MM.1S (cell line): ENCODE data around the gene ZC3H7B.

Experiments
- DNase-seq: peaks from one replicate; pipeline ENCODE4 v3.0.0-alpha.2; 2015
- H2AFZ ChIP-seq: fragments of 300-600 bp; sonication (generic); 2 replicates; pipeline ENCODE4 v1.6.0; 2016; ENCODE audit warnings: antibody characterized with exemption, low read length
- H3F3A ChIP-seq: fragments of 300-600 bp; sonication (generic); 2 replicates; pipeline ENCODE4 v1.6.1; 2016; ENCODE audit warnings: mild to moderate bottlenecking, antibody characterized with exemption, low read length, moderate library complexity, mixed read lengths; ENCODE audit not compliant: insufficient read depth
- H3K27ac ChIP-seq: fragments of 300-600 bp; sonication (generic); 2 replicates; pipeline ENCODE4 v1.5.1; 2016; ENCODE audit warnings: mild to moderate bottlenecking, low read length
- H3K27me3 ChIP-seq: fragments of 300-600 bp; sonication (generic); replicated peaks from 2 replicates; pipeline ENCODE4 v1.6.0; 2016; ENCODE audit warnings: low read length; ENCODE audit not compliant: insufficient read depth
- H3K36me3 ChIP-seq: fragments of 300-600 bp; sonication (generic); replicated peaks from 2 replicates; pipeline ENCODE4 v1.6.1; 2016; ENCODE audit warnings: mild to moderate bottlenecking, low read length, mixed read lengths; ENCODE audit not compliant: insufficient read depth
- H3K4me1 ChIP-seq: fragments of 300-600 bp; sonication (generic); 2 replicates; pipeline ENCODE4 v1.6.1; 2016; ENCODE audit warnings: low read length, mixed read lengths
- H3K4me2 ChIP-seq: fragments of 300-600 bp; sonication (generic); 2 replicates; pipeline ENCODE4 v1.6.0; 2016; ENCODE audit warnings: low read depth, low read length
- H3K4me3 ChIP-seq: fragments of 300-600 bp; sonication (generic); 2 replicates; pipeline ENCODE4 v1.5.1; 2016; ENCODE audit warnings: low read length, mixed read lengths
- H3K79me2 ChIP-seq: fragments of 300-600 bp; sonication (generic); 2 replicates; pipeline ENCODE4 v1.6.1; 2016; ENCODE audit warnings: mixed run types, low read length, mixed read lengths
- H3K9ac ChIP-seq: fragments of 300-600 bp; sonication (generic); 2 replicates; pipeline ENCODE4 v1.6.1; 2016; ENCODE audit warnings: low read length, mixed read lengths
- H3K9me2 ChIP-seq: fragments of 300-600 bp; sonication (generic); replicated peaks from 2 replicates; pipeline ENCODE4 v1.6.1; 2016; ENCODE audit warnings: mild to moderate bottlenecking, low read length, mixed read lengths; ENCODE audit not compliant: insufficient read depth
- H3K9me3 ChIP-seq: fragments of 300-600 bp; sonication (generic); replicated peaks from 2 replicates; pipeline ENCODE4 v1.6.1; 2016; ENCODE audit warnings: mild to moderate bottlenecking, low read length, mixed read lengths; ENCODE audit not compliant: insufficient read depth
- H4K20me1 ChIP-seq: fragments of 300-600 bp; sonication (generic); 2 replicates; pipeline ENCODE4 v1.6.1; 2016; ENCODE audit warnings: mild to moderate bottlenecking, low read length, moderate library complexity, mixed read lengths; ENCODE audit not compliant: insufficient read depth
- EZH2 ChIP-seq: fragments of 300-600 bp; sonication (generic); optimal IDR thresholded peaks from 2 replicates; pipeline ENCODE3; 2017; ENCODE audit warnings: low read depth, mild to moderate bottlenecking, antibody characterized with exemption, low read length, mixed read lengths
- EZH2phosphoT487 ChIP-seq: fragments of 300-600 bp; sonication (generic); IDR thresholded peaks from 2 replicates; pipeline ENCODE4 v1.6.1; 2018; ENCODE audit warnings: antibody characterized with exemption, low read length
- TF ChIP-seq, protein P1 (sequence below): fragments of 300-600 bp; sonication (generic); IDR thresholded peaks from 2 replicates; pipeline ENCODE4 v1.5.1; 2016; ENCODE audit warnings: antibody characterized with exemption, low read length, mixed read lengths

ZC3H7B gene

DNA sequence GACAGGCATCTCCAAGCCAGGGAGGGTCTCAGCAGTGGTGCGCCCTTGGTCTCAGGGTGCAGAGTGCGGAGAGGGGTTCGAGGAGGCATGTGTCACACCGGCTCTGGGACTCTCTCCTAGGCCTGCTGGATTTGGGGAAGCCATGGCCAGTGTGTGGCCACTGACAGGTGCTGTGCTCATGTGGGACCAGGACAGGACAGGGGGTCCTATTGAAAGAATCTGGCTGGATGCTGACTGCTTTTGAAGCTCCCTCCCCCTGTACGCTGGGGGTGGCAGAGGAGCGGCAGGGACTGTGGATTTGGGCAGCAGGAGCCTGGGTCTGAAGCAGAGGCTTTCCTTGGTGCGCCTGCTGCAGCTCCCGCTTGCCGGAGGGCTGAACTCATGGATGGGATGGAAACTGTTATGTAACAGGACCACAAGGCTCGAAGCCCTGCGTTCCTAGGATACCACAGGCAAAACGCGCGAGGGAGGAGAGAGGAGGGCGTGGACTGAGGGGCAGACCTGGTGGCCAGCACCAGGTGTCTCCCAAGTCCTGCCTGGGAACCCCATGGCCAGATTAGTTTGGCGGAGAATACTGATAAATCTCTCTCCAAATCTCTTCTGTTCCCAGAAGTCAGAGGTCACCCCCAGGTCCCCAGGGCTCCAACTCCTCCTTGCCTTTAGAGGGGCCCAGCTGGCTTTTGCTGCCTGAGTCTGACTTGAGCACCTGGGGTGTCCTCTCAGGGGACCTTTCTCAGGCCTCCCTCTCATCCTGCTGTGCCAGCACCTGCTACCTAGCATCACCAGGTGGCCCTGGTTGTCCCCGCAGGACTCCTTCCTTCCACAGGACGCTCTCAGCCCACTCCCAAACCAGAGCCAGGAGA lies 66.6 kb downstream of the ZC3H7B start:
- Histone ChIP-seq H3K9ac (no peak overlapping the region), H3K4me2 (no peak overlapping the region), H2AFZ (no peak overlapping the region), H3K79me2 (no peaks in the 10 kb centered on the region), H3K9me3 (no peaks in the 10 kb centered on the region), H3F3A (no peaks in the 10 kb centered on the region), H4K20me1 (no peaks in the 10 kb centered on the region), H3K9me2 (no peaks in the 10 kb centered on the region), H3K4me1 (no peaks in the 10 kb centered on the region), H3K27me3 (0 out of 2 replicates have a peak, but pooled peaks cover 4% of the 10 kb centered on the region), H3K4me3 (no peak overlapping the region), H3K36me3 (no peaks in the 10 kb centered on the region), H3K27ac (no peak overlapping the region)
- TF ChIP-seq, protein P1, sequence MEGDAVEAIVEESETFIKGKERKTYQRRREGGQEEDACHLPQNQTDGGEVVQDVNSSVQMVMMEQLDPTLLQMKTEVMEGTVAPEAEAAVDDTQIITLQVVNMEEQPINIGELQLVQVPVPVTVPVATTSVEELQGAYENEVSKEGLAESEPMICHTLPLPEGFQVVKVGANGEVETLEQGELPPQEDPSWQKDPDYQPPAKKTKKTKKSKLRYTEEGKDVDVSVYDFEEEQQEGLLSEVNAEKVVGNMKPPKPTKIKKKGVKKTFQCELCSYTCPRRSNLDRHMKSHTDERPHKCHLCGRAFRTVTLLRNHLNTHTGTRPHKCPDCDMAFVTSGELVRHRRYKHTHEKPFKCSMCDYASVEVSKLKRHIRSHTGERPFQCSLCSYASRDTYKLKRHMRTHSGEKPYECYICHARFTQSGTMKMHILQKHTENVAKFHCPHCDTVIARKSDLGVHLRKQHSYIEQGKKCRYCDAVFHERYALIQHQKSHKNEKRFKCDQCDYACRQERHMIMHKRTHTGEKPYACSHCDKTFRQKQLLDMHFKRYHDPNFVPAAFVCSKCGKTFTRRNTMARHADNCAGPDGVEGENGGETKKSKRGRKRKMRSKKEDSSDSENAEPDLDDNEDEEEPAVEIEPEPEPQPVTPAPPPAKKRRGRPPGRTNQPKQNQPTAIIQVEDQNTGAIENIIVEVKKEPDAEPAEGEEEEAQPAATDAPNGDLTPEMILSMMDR, result no peak
- TF ChIP-seq EZH2phosphoT487, result no peak
- TF ChIP-seq EZH2, result no peak
- no peak for DNase-seq

DNA sequence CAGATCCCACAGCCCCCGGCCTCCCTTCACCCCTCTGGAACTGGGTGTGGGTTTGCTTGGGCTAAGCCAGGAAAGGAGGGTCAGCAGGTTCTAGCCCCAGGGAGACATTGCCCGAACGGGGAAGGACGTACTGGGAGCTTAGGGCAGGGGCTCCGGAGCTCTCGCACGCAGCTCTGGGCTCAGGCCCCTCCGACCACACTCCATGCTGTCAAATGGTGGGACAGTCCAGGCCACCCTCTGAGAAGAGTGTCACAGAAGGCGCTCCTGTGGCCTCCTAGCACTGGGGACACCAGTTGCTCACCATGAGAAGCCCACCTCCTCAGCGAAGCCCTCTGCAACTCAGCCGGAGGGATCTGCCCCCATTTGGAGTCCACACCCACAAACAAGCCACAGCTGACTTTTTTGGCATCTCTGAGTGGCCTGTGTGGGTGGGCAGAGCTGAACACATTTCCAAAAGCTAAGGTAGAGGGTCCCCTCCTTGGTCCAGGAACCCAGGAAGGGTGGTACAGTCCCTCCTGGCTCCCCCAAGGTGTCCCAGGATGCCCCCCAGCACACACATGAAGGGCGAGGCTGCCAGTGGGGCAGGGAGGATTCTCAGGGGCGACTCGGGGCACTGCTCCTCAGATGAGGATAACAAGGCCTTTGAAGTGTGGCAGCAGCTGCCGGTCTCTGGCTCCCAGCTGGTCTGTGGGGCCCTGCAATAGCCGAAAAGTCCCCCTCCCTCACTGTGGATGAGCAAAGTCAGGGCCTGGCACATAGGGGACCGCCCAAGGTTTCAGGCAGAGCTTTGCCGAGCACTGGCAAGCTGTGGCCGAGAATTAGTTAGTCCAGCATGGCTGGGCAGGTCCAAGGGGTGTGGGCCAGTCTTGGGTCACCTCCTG lies 67.5 kb downstream of the ZC3H7B start:
- no peak overlapping the region for H3K4me2 ChIP-seq
- H3K9me3 ChIP-seq, result no peaks in the 10 kb centered on the region
- TF ChIP-seq EZH2phosphoT487 (no peak), EZH2 (no peak)
- TF ChIP-seq, protein P1, result no peak

DNA sequence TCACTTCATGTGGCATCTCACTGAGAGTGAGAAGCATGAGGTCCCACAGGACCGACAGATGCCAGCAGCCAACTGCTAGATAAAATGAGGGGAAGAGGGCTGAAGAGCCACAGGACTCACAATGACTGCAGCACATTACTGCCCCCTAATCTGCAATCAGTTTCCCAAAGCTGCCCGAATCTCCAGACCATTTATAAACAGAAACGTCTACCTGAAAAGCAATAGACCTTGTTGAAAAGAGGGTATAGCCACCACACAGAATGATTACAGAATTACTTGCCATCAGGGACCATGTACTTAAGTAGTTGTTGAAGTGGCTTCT lies 68.1 kb downstream of the ZC3H7B start:
- H3F3A ChIP-seq, result no peaks in the 10 kb centered on the region
- no peaks in the 10 kb centered on the region for H3K36me3 ChIP-seq

More for the DNA sequence above, 67.5 kb downstream of the ZC3H7B start:
- H3K9me2 ChIP-seq, result no peaks in the 10 kb centered on the region
- no peaks in the 10 kb centered on the region for H3F3A ChIP-seq
- H3K4me1 ChIP-seq, result no peaks in the 10 kb centered on the region
- no peaks in the 10 kb centered on the region for H4K20me1 ChIP-seq
- no peak for DNase-seq
- no peak overlapping the region for H3K27ac ChIP-seq
- no peak overlapping the region for H3K9ac ChIP-seq
- no peaks in the 10 kb centered on the region for H3K36me3 ChIP-seq
- no peaks in the 10 kb centered on the region for H3K79me2 ChIP-seq
- H3K4me3 ChIP-seq, result no peak overlapping the region
- H2AFZ ChIP-seq, result no peak overlapping the region
- H3K27me3 ChIP-seq, result 0 out of 2 replicates have a peak, but pooled peaks cover 4% of the 10 kb centered on the region

More for the DNA sequence above, 68.1 kb downstream of the ZC3H7B start:
- Histone ChIP-seq H3K4me1 (no peaks in the 10 kb centered on the region), H3K9me3 (no peaks in the 10 kb centered on the region), H3K79me2 (no peaks in the 10 kb centered on the region), H3K4me2 (no peak overlapping the region), H3K27ac (no peak overlapping the region), H2AFZ (no peak overlapping the region), H3K9ac (no peak overlapping the region), H3K27me3 (0 out of 2 replicates have a peak, but pooled peaks cover 4% of the 10 kb centered on the region), H3K4me3 (no peak overlapping the region), H4K20me1 (no peaks in the 10 kb centered on the region), H3K9me2 (no peaks in the 10 kb centered on the region)
- DNase-seq, result no peak
- no peak for TF ChIP-seq EZH2
- TF ChIP-seq, protein P1, result no peak
- TF ChIP-seq EZH2phosphoT487, result no peak
